ENCODE data around the gene LARGE1.

LARGE1 gene

DNA sequence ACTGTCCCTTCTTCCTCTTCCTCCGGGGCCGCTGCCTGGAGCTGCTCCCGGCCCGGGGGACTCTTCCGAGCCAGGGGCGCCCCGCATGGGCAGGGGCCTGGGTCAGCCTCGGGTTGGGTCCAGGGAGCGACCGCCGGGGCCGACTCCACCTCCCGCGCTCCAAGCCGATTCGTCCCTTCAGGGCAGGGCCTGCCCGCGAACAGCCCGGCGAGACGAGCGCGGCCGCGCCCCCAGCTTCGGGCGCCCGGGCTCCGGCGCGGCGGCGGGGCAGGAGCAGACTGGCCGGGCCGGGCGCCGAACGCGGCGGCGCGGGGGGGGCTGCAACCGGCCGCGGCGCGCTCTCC lies at the start of gene LARGE1:
LARGE1 (minus strand) TSS at position 280 of the 344 bp plus-strand sequence.
- no peak for DNase-seq (ENCODE audit: low spot score)

- DNase-seq (ENCODE audit: low spot score), result no peak
Observed at GRCh38 chr22:33969045-33969444, 48.8 kb upstream of the LARGE1 start.

GRCh38 chr22:33964121-33964520 lies 43.8 kb upstream of the LARGE1 start:
- DNase-seq (ENCODE audit: low spot score), result no peak

- DNase-seq (ENCODE audit: low spot score), result no peak
Observed at GRCh38 chr22:33962409-33962808, 42.1 kb upstream of the LARGE1 start.

GRCh38 chr22:33958741-33959140 lies 38.5 kb upstream of the LARGE1 start:
- no peak for DNase-seq (ENCODE audit: low spot score)

DNA sequence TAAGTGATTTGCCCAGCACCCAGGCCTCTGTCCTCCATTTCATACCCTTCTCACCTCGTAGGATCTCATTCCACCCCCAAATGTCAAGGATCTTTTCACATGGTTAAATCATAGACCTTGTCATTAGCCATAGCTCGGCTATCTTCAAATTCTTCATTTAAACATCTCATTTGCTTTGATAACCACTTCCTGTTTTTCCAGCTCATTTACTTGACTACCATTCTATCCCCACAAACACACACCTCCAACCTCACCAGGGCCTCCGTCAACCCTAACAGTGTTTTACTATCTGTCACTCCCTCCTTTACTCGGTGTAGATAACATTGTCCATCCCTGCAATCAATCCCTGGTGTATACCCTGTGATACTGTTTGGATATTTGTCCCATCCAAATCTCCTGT lies 36.8 kb upstream of the LARGE1 start:
- DNase-seq (ENCODE audit: low spot score), result no peak

DNA sequence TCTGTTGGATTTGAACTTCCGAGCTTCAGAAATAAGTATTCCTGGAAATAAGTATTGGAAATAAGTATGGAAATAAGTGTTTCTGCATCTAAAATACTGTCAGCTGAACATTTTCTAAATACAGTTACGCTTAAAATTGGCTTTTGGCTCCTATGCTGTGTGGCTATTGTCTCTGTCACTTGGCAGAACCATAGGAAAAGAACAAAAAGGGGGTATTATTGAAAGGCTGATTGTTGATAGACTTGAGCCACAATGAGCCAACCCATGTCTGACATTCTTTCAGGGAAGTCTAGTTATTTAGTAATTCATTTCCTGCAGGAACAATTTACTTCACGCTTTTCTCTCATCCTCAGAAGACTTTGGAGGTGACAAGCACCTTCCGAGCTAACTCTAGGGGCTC lies 32.5 kb upstream of the LARGE1 start:
- DNase-seq (ENCODE audit: low spot score), result no peak

GRCh38 chr22:33940741-33941140 lies 20.5 kb upstream of the LARGE1 start:
- DNase-seq (ENCODE audit: low spot score), result no peak

DNA sequence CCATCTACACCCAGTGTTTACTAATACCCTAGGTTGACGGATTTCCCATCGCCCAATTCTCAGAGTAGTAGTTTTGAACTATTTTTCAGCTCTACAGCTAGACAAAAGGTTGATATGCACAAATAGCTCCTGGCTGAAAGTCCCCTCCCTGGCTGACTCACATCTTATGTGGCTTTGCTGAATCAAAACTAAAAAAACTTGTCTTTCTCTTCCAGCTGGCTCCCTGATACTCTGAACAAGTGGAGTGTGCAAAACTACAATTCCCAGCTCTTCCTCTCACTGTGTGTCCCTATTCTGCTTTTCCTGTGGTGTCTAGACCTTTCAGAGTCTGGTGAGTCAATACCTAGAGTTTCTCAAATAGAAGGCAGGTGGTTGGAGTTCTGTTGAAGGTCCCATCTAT lies 12.7 kb upstream of the LARGE1 start:
- no peak for DNase-seq (ENCODE audit: low spot score)

DNA sequence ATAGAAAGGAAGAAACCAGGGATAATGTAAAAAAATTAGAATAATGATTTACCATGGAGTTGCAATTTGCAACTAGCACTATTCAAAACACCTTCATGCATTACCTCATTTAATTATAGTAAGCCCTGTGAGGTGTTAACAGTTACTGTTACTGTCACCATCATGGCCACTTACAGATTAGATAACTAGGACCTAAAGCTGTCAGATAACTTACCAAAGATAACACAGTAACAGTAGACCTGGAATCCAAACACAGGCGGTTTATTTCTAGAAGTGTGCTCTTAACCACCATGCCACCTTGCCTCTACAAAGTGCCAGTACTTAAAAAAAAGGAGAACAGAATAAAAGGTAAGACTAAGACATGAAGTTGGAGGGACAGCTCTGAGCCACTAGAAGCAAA lies 11.1 kb upstream of the LARGE1 start:
- no peak for DNase-seq (ENCODE audit: low spot score)

GRCh38 chr22:33927752-33928151 lies 7.5 kb upstream of the LARGE1 start:
- no peak for DNase-seq (ENCODE audit: low spot score)

DNA sequence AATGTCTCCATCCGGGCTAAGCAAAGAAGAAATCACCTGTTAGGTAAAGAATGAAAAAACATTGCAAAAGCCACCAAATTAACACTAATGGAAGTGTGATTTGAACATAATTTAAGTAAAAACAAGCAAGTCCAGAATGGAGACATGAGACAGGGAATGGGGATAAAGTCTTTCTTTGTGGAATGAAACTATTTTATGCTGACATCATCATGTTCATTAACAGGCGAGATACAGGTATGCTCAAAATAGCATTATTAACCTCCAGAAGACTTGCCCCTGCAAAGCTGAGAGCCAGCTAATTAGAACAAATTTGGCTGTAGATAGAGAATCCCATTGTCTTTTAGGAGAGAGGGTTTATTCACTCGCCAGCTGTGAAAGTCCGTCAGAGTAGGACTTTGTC lies 4.9 kb upstream of the LARGE1 start:
- DNase-seq (ENCODE audit: low spot score), result no peak

GRCh38 chr22:33923660-33924246 lies 3.5 kb upstream of the LARGE1 start:
- DNase-seq (ENCODE audit: low spot score), result peak; percentile 64

DNA sequence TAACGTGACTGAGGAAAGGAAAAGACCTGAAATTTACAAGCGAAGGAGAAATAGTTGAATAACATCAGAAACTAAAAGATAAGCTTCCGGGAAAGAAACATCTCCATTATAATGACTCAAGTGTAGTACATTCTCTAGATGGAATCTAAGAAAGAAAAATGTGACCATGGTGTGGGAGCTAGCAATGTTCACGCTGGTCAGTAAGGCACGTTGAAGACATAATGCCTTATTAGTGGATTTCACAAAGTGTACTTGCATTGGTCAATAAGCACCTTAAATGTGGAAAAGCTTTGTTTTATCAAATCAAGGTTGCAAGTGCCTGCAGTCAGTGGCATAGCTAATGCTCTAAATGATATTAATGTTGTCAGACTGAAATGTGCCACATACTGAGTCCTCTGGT lies 2.8 kb upstream of the LARGE1 start:
- DNase-seq (ENCODE audit: low spot score), result no peak

- DNase-seq (ENCODE audit: low spot score), result peak; percentile 81
Observed at GRCh38 chr22:33922349-33922681, 2.0 kb upstream of the LARGE1 start.

DNA sequence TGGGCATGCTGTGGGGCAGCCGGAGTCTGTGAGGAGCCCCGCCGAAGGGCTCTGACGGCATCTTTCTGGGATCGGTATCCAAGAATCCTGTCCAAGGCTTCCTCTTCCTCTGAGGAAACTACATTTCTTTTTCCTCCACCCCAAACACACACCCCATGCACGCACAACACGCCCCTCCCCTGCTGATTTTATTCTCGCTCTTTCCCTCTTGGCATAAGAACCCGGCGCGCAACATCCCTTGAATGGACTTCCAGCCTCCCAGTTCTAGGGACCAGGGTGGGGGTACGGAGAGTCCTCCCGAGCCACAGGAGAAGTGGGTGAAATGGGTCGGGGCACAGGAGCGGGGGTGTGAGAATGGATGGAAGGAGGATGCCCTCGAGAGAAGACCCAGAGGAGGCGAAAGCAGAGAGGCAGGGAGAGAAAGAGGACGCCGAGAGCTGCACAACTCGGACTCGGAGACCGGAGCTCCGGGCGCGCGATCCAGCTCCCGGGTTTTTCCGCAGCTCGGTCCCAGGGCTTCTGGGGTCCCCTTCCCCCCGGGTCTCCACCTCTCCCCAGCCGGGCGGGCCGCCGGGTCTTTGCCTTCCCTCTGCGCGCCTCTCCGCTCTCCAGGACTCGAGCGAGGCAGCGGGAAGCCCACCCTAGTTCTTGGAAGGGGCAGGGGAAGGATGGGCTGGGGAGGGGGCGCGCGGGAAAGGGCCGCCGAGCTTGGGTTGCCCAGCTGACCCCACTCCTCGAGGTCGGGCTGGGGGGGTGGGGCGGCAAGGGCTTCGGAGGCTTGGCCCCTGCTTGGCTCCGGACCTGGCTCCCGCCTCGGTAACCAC lies 1.5 kb upstream of the LARGE1 start:
- DNase-seq (ENCODE audit: low spot score), result peak; percentile 90

- DNase-seq (ENCODE audit: low spot score), result peak; percentile 99
Observed at GRCh38 chr22:33920927-33921524, 750 bp upstream of the LARGE1 start.

DNA sequence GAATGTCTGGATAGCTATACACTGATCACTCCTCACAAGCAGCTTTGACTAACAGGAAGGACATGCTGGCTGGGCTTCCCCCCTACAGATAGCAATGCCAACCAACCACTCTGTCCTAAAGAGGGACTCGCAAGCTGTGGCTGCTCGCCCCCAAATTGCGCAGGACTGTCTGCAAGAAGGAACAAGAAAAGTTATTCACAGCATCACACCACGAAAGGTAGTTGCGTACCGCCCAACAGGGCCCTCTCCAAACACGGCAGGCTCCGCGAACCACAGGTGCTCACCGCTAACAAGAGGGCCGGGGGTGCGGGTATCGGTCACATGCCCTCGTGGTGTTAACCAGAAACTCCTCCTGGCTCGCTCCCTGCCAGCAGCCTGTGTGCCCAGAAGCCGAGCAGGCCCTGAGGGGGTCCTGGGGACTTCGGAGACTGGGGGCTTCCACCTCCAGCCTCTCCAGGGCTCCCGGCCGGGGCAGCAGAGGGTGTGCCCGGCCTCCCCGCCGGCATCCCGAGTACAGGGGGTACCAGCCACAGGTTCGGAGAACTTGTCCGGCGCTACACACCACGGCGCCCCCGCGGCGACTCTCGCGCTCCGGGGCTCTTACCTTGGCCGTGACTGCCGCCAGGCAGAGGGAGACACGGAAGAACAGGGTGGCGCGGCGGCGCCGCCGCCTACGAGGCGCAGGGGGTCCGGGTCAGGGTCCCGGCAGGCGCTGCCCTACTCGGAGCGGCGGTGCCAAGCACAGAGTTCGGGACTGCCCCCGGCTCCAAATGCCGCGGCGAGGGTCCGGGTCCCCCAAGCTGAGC lies 682 bp downstream of the LARGE1 start:
- peak; percentile 68 for DNase-seq (ENCODE audit: low spot score)

- no peak for DNase-seq (ENCODE audit: low spot score)
Observed at GRCh38 chr22:33918676-33919365, 1.5 kb downstream of the LARGE1 start.

GRCh38 chr22:33917744-33918406 lies 2.4 kb downstream of the LARGE1 start:
- no peak for DNase-seq (ENCODE audit: low spot score)

DNA sequence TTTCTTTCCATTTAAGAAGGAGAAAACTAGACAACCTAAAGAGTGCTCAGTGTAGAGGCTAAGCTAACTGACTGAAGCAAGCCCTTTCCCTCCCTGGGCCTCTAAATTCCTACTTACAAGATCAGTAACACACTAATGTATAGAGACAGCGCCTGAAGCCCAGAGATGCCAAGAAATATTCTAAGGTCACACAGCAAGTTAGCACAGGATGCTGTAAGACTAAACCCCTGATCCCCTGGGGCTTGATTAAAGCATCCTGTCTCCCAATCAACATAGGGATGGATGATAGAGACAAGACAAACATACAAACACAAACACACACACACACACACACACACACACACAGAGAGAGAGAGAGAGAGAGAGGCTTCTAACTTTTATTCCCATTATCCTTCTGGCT lies 5.6 kb downstream of the LARGE1 start:
- DNase-seq (ENCODE audit: low spot score), result no peak

DNA sequence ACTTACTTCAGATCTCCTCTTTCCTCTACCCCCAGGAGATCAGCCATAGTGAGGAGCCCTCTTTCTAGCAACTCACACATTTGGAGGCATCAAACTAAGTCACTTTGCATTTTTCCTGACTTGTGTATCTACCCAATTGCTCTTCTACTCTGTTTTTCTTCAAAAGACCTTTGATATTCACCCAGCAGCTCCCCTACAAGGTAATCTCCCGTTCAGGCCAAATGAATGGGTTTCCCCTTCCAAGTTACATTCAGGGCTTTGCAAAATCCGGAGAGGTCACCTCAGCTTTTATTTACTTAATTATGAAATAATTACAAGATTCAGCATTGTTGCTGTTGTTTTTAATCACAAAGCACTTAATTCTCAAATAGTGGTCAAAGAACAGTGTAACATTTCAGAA lies 6.1 kb downstream of the LARGE1 start:
- DNase-seq (ENCODE audit: low spot score), result no peak
